Esophagus muscularis mucosa (tissue), 4 donors: ENCODE measurements around the gene PRKAR1A. TPM values are rescaled to one million over a fixed set of nuclear protein-coding genes. Genes with fewer than 3 reads are reported as not detected.

Experiments
- DNase-seq: peaks from one replicate; pipeline ENCODE4 v3.0.0-alpha.2; 2017; ENCODE audit errors: extremely low spot score
- H3K27ac ChIP-seq, 4 donors: fragments of 200-600 bp; sonication (generic); replicated peaks in 1 of 4; 1 replicate in 3 of 4; 2 replicates in 1 of 4; pipeline ENCODE4 v1.5.1; 2016 to 2019; ENCODE audit warnings: mild to moderate bottlenecking in 1 of 4
- H3K27me3 ChIP-seq, 4 donors: fragments of 200-600 bp; sonication (generic); one replicate each; pipeline versions ENCODE4 v1.5.1 to v1.6.0; 2016 to 2019
- H3K36me3 ChIP-seq, 4 donors: fragments of 200-600 bp; sonication (generic); one replicate each; pipeline ENCODE4 v1.5.1; 2016 to 2019
- H3K4me1 ChIP-seq, 4 donors: fragments of 200-600 bp; sonication (generic); one replicate each; pipeline ENCODE4 v1.5.1; 2016 to 2019
- H3K4me3 ChIP-seq, 4 donors: fragments of 200-600 bp; sonication (generic); 1 replicate in 2 of 4; 2 replicates in 2 of 4; pipeline ENCODE4 v1.5.1; 2016 to 2019; ENCODE audit warnings: mild to moderate bottlenecking in 4 of 4, moderate library complexity in 1 of 4
- H3K9me3 ChIP-seq, 4 donors: fragments of 200-600 bp; sonication (generic); 1 replicate in 3 of 4; 2 replicates in 1 of 4; pipeline ENCODE4 v1.5.1; 2016 to 2019
- EP300 ChIP-seq: sonication (generic); formaldehyde crosslinking; IDR thresholded peaks from one replicate; pipeline ENCODE4 v1.6.1; 2017; ENCODE audit warnings: antibody characterized with exemption
- POLR2A ChIP-seq: fragments of 450-650 bp; IDR thresholded peaks from one replicate; pipeline ENCODE4 v1.6.1; 2017; ENCODE audit warnings: antibody characterized with exemption, moderate library complexity, mild to moderate bottlenecking, low read depth
- POLR2AphosphoS5 ChIP-seq, 2 donors: sonication (generic); formaldehyde crosslinking; IDR thresholded peaks; one replicate each; pipeline ENCODE4 v1.6.1; 2017; ENCODE audit warnings: antibody characterized with exemption in 2 of 2
- WGBS: methylation state at CpG from one replicate; pipeline ENCODE4 v1.1.5; 2018; 5-methylcytosine and 5-hydroxymethylcytosine counted together
- intact Hi-C: fragments of 100-400 bp; cut with DNase I; formaldehyde crosslinking; loops from one replicate; pipeline ENCODE4 v1.15.1; 2023
- total RNA-seq, 4 donors: library from RNA; depleted of rRNA; stranded (reverse); fragments of >200 nt; gene quantifications; one replicate each; pipeline versions ENCODE4 v1.1.0 to v1.2.1, GENCODE V29; 2016
- TF ChIP-seq, protein P1 (sequence below), 3 experiments: fragments of 200-600 bp in 2 of 3; fragments of 450-650 bp in 1 of 3; sonication (generic) in 2 of 3; IDR thresholded peaks; one replicate each; pipeline ENCODE4 v1.5.1; 2017 to 2019; ENCODE audit warnings: antibody characterized with exemption in 3 of 3, mild to moderate bottlenecking in 2 of 3, moderate library complexity in 1 of 3

The PRKAR1A gene
- total RNA-seq, 4 donors from 2014 or later: 179 to 311 (median 219) TPM

- Histone ChIP-seq H3K4me3 (no peak overlapping the region), H3K4me1 (peaks cover 0 to 16% (median 6%) of the 10 kb centered on the region in 4 donors), H3K27ac (no peak overlapping the region), H3K9me3 (no peaks in the 10 kb centered on the region), H3K27me3 (no peaks in the 10 kb centered on the region), H3K36me3 (no peaks in the 10 kb centered on the region)
- no peak for DNase-seq
- intact Hi-C loops: no loop called here
- TF ChIP-seq EP300 (no peak), POLR2A (no peak), POLR2AphosphoS5 (IDR thresholded peaks at IDR 0.05) (no peak)
- TF ChIP-seq, protein P1, sequence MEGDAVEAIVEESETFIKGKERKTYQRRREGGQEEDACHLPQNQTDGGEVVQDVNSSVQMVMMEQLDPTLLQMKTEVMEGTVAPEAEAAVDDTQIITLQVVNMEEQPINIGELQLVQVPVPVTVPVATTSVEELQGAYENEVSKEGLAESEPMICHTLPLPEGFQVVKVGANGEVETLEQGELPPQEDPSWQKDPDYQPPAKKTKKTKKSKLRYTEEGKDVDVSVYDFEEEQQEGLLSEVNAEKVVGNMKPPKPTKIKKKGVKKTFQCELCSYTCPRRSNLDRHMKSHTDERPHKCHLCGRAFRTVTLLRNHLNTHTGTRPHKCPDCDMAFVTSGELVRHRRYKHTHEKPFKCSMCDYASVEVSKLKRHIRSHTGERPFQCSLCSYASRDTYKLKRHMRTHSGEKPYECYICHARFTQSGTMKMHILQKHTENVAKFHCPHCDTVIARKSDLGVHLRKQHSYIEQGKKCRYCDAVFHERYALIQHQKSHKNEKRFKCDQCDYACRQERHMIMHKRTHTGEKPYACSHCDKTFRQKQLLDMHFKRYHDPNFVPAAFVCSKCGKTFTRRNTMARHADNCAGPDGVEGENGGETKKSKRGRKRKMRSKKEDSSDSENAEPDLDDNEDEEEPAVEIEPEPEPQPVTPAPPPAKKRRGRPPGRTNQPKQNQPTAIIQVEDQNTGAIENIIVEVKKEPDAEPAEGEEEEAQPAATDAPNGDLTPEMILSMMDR (IDR thresholded peaks at IDR 0.05): no peak
- 47% methylated on average over 3 of the region's 8 CpGs for WGBS
Measured at GRCh38 chr17:68564415-68565111, 52.3 kb downstream of the PRKAR1A start.

DNA sequence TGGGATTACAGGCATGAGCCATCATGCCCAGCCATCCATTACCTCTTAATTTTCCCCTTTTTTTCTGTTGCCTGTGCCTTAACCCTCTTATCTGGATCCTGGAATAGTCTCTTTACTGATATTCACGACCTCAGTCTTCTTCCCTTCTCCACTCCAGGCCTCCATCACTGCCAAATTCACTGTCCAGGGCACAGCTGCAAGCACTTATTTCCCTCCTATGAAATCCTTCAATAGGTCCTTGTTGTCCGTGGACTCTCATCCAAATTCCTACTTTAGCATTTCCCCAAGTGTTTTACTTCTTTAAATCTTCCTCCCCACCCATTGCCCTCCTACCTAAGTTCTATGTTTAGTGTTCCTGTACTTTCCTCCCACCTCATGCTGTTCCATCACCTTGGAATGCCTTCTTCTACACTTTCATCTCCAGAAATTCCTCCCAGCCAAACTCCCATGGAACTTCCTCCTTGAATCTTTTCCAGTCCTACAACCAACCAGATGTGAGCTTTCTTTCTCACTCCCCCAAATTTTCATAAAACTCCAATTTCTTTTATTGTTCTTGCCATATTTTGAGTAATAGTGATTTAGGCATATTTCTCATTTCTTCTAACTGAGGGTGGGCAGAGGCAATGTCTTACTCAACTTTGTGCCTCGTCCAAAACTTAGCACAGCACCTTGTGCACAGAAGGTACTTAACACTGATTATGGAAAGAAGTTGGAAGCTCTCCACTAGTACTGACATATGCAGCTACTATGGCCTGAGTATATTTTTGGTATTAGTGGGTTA, 53.6 kb downstream of the PRKAR1A start:
- WGBS: 64% methylated on average over 3 of the region's 3 CpGs
- H3K4me1 ChIP-seq: peaks cover 0 to 13% (median 6%) of the 10 kb centered on the region in 4 donors
- no peaks in the 10 kb centered on the region for H3K27me3 ChIP-seq
- TF ChIP-seq POLR2A (no peak), EP300 (no peak), POLR2AphosphoS5 (IDR thresholded peaks at IDR 0.05) (no peak)
- TF ChIP-seq, protein P1 (IDR thresholded peaks at IDR 0.05): no peak
- H3K27ac ChIP-seq: peak overlapping the region in 1 of 4 donors; percentile 26
- no peak overlapping the region for H3K4me3 ChIP-seq
- no peak for DNase-seq
- no peaks in the 10 kb centered on the region for H3K9me3 ChIP-seq
- intact Hi-C loops: no loop called here
- no peaks in the 10 kb centered on the region for H3K36me3 ChIP-seq

DNA sequence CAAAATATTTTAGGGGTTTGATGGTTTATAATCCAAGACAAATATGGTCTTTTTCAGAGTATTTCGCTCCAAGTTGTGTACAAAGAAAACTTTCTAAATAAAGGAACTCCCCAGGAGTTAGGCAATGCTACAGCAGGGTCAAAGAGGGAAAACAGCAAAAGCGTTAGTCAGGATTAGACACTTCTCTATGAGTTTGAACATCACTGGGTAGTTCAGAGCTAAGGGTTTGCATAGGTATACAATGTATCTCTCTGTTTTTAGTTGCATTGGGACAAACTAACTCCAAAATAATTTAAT, 54.2 kb downstream of the PRKAR1A start:
- intact Hi-C loops: no loop called here
- WGBS: 74% methylated on average over 2 of the region's 2 CpGs
- no peak overlapping the region for H3K27ac ChIP-seq
- H3K4me1 ChIP-seq: peaks cover 0 to 11% (median 4%) of the 10 kb centered on the region in 4 donors
- no peak for DNase-seq
- no peaks in the 10 kb centered on the region for H3K27me3 ChIP-seq
- H3K9me3 ChIP-seq: no peaks in the 10 kb centered on the region
- no peak overlapping the region for H3K4me3 ChIP-seq
- TF ChIP-seq POLR2A (no peak), EP300 (no peak), POLR2AphosphoS5 (IDR thresholded peaks at IDR 0.05) (no peak)
- TF ChIP-seq, protein P1 (IDR thresholded peaks at IDR 0.05): no peak
- H3K36me3 ChIP-seq: no peaks in the 10 kb centered on the region

- intact Hi-C loops: no loop called here
- WGBS: 76% methylated on average over 3 of the region's 3 CpGs
- Histone ChIP-seq H3K27ac (no peak overlapping the region), H3K4me1 (peaks cover 0 to 5% (median 3%) of the 10 kb centered on the region in 4 donors), H3K9me3 (no peaks in the 10 kb centered on the region), H3K27me3 (no peaks in the 10 kb centered on the region), H3K4me3 (no peak overlapping the region), H3K36me3 (no peaks in the 10 kb centered on the region)
- no peak for DNase-seq
- TF ChIP-seq EP300 (no peak), POLR2A (no peak)
Measured at GRCh38 chr17:68567035-68567434, 54.8 kb downstream of the PRKAR1A start.

DNA sequence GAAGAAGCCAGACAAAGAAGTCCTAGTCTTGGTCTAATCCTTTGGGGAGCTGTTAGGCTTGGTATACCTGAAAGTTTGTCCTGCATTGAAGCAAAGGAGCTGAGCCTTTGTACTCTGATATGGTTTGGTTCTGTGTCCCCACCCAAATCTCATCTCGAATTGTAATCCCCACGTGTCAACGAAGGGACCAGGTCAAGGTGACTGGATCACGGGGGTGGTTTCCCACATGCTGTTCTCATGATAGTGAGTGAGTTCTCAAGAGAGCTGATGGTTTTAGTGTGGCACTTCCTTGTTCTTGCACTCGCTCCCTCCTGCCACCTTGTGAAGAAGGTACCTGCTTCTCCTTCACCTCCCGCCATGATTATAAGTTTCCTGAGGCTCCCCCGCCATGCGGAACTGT, 55.4 kb downstream of the PRKAR1A start:
- no peak for TF ChIP-seq POLR2A
- no peak for TF ChIP-seq EP300
- TF ChIP-seq POLR2AphosphoS5 (IDR thresholded peaks at IDR 0.05): no peak
- TF ChIP-seq, protein P1 (IDR thresholded peaks at IDR 0.05): no peak
- intact Hi-C loops: no loop called here
- 94% methylated on average over 8 of the region's 8 CpGs for whole genome bisulfite sequencing

More for the DNA sequence above, 55.4 kb downstream of the PRKAR1A start:
- H3K9me3 ChIP-seq: no peaks in the 10 kb centered on the region
- no peak overlapping the region for H3K27ac ChIP-seq
- H3K4me1 ChIP-seq: peaks cover 0 to 5% (median 3%) of the 10 kb centered on the region in 4 donors
- DNase-seq: no peak
- H3K36me3 ChIP-seq: no peaks in the 10 kb centered on the region
- no peak overlapping the region for H3K4me3 ChIP-seq
- H3K27me3 ChIP-seq: no peaks in the 10 kb centered on the region
